CD14-positive monocyte (primary cell): ENCODE data around the gene SLC25A33. TPM values are rescaled to one million over a fixed set of nuclear protein-coding genes. Genes with fewer than 3 reads are reported as not detected.

Source experiments
- DNase-seq, 3 donors: peaks; one replicate each; pipeline ENCODE4 v3.0.0-alpha.2; 2011 to 2022
- H2AFZ ChIP-seq: 2 replicates; pipeline ENCODE4 v1.6.0; 2012; ENCODE audit warnings: mild to moderate bottlenecking, low read depth, low read length, inconsistent platforms; ENCODE audit not compliant: insufficient read depth, poor library complexity, severe bottlenecking
- H3K27ac ChIP-seq, 2 donors: 1 replicate in 1 of 2; 2 replicates in 1 of 2; pipeline ENCODE4 v1.5.1; 2012 to 2013; ENCODE audit warnings: low read length in 2 of 2, control low read depth in 1 of 2, inconsistent platforms in 1 of 2, low read depth in 1 of 2, mild to moderate bottlenecking in 1 of 2
- H3K27me3 ChIP-seq, 2 donors: one replicate each; pipeline versions ENCODE4 v1.6.0 to v1.6.1; 2011 to 2013; ENCODE audit warnings: low read length in 2 of 2; ENCODE audit not compliant: control insufficient read depth in 2 of 2, insufficient read depth in 2 of 2
- H3K36me3 ChIP-seq, 2 donors: replicated peaks in 1 of 2; 1 replicate in 1 of 2; 2 replicates in 1 of 2; pipeline versions ENCODE4 v1.5.1 to v1.6.1; 2012 to 2013; ENCODE audit warnings: low read length in 2 of 2, control low read depth in 1 of 2, inconsistent platforms in 1 of 2, mild to moderate bottlenecking in 1 of 2; ENCODE audit not compliant: insufficient read depth in 2 of 2, control insufficient read depth in 1 of 2
- H3K4me1 ChIP-seq, 2 donors: 1 replicate in 1 of 2; 2 replicates in 1 of 2; pipeline versions ENCODE4 v1.5.1 to v1.6.1; 2012 to 2013; ENCODE audit warnings: low read length in 2 of 2, control low read depth in 1 of 2, inconsistent platforms in 1 of 2, mild to moderate bottlenecking in 1 of 2, moderate library complexity in 1 of 2; ENCODE audit not compliant: insufficient read depth in 2 of 2, control insufficient read depth in 1 of 2
- H3K4me2 ChIP-seq: replicated peaks from 2 replicates; pipeline ENCODE3; 2012; ENCODE audit warnings: low read length, moderate library complexity, mild to moderate bottlenecking; ENCODE audit not compliant: poor library complexity, severe bottlenecking; ENCODE audit errors: extremely low read depth
- H3K4me3 ChIP-seq, 3 experiments: fragments of 200-600 bp in 1 of 3; sonication (generic) in 1 of 3; replicated peaks in 1 of 3; 1 replicate in 2 of 3; 2 replicates in 1 of 3; pipeline ENCODE4 v1.5.1; 2011 to 2013; ENCODE audit warnings: low read length in 3 of 3, mild to moderate bottlenecking in 3 of 3, control low read depth in 2 of 3, low read depth in 2 of 3, inconsistent platforms in 1 of 3, moderate library complexity in 1 of 3
- H3K79me2 ChIP-seq: 2 replicates; pipeline ENCODE4 v1.6.0; 2012; ENCODE audit warnings: mild to moderate bottlenecking, control low read depth, inconsistent platforms, low read length, moderate library complexity; ENCODE audit not compliant: insufficient read depth
- H3K9ac ChIP-seq: 2 replicates; pipeline ENCODE4 v1.6.0; 2017; ENCODE audit warnings: low read length, mild to moderate bottlenecking; ENCODE audit not compliant: insufficient read depth, poor library complexity, severe bottlenecking
- H3K9me3 ChIP-seq, 2 donors: replicated peaks in 1 of 2; 1 replicate in 1 of 2; 2 replicates in 1 of 2; pipeline versions ENCODE4 v1.5.1 to v1.6.1; 2012 to 2013; ENCODE audit warnings: low read length in 2 of 2, control low read depth in 1 of 2; ENCODE audit not compliant: control insufficient read depth in 1 of 2, insufficient read depth in 1 of 2
- H4K20me1 ChIP-seq: 2 replicates; pipeline ENCODE4 v1.6.0; 2012; ENCODE audit warnings: mild to moderate bottlenecking, low read length, control low read depth, moderate library complexity; ENCODE audit not compliant: insufficient read depth
- H3K27ac Mint-ChIP-seq, 7 donors: one replicate each; pipeline ENCODE4 v1.8.0; 2020; ENCODE audit warnings: mild to moderate bottlenecking in 7 of 7, mixed read lengths in 7 of 7, moderate library complexity in 6 of 7, inconsistent platforms in 2 of 7
- H3K27me3 Mint-ChIP-seq, 3 donors: one replicate each; pipeline ENCODE4 v1.8.0; 2021 to 2022; ENCODE audit warnings: low read depth in 3 of 3, mild to moderate bottlenecking in 3 of 3, mixed read lengths in 3 of 3, moderate library complexity in 3 of 3, inconsistent platforms in 1 of 3
- H3K36me3 Mint-ChIP-seq, 2 donors: one replicate each; pipeline ENCODE4 v1.8.0; 2020; ENCODE audit warnings: mixed read lengths in 2 of 2, inconsistent platforms in 1 of 2, mild to moderate bottlenecking in 1 of 2
- H3K4me1 Mint-ChIP-seq: one replicate; pipeline ENCODE4 v1.8.0; 2020; ENCODE audit warnings: mild to moderate bottlenecking, mixed read lengths
- H3K4me3 Mint-ChIP-seq, 2 donors: one replicate each; pipeline ENCODE4 v1.8.0; 2020; ENCODE audit warnings: mild to moderate bottlenecking in 2 of 2, mixed read lengths in 2 of 2, moderate library complexity in 1 of 2
- H3K9me3 Mint-ChIP-seq, 7 donors: one replicate each; pipeline ENCODE4 v1.8.0; 2020 to 2022; ENCODE audit warnings: mixed read lengths in 7 of 7, mild to moderate bottlenecking in 6 of 7, moderate library complexity in 6 of 7, inconsistent platforms in 2 of 7
- WGBS: methylation state at CpG from one replicate; pipeline ENCODE4 v1.1.5; 2013; ENCODE audit warnings: missing lambda C conversion rate; ENCODE audit not compliant: insufficient coverage; 5-methylcytosine and 5-hydroxymethylcytosine counted together
- intact Hi-C, 2 donors: fragments of 100-400 bp; cut with micrococcal nuclease; formaldehyde crosslinking; loops; one replicate each; pipeline versions ENCODE4 v1.15.0 to v1.15.1; 2023
- polyA plus RNA-seq, 3 donors: library from polyadenylated mRNA; depleted of rRNA in 1 of 3; unstranded in 2 of 3; stranded (reverse) in 1 of 3; fragments of 300-500 nt in 2 of 3; fragments of >200 nt in 1 of 3; fragmentation: Illumina TruSeq in 2 of 3; gene quantifications; 1 replicate in 2 of 3; 2 replicates in 1 of 3; pipeline ENCODE4 v1.2.3, GENCODE V29; 2012 to 2021
- TF ChIP-seq, protein P1 (sequence below): fragments of 200-600 bp; IDR thresholded peaks from one replicate; pipeline ENCODE4 v1.8.0; 2022; ENCODE audit warnings: antibody characterized with exemption, mild to moderate bottlenecking

The SLC25A33 gene
- polyA plus RNA-seq, 3 donors: 2.3 to 6.4 (median 4.4) TPM

DNA sequence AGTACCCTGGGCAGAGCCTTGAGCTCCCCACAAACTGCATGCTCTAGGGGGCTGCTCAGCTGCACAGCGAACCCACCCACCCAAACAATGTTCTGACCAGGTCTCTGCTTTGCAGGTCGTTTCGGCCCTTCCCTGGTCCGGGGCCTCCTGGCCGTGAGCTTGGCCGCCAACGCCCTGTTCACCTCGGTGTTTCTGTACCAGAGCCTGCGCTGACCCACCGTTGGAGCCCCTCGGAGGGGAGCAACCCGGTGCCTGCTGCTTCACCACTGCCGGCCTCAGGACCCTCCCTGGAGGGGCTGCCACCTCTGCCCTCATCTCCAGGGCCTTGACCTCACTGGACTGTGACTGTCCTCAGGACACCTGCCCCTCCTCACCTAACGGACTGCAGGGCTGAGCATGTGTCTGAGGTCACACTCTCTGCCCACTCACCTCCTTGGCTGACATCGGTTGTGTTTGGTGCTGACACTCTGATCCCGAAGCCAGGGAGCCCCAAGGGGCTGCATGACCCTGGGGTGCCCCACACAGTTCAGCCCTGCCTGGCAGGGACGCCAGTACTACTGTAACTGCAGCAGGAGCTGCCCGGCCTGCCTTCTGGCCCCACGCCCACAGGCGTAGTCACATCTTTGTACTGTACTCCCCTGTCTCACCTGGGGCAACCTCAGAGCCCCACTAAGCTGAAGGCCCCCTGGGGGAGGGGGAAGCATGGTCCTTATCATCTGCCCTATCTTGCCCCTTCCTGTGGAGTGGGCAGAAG, 73.8 kb downstream of the SLC25A33 start:
- Histone ChIP-seq H3K9me3 (no peaks in the 10 kb centered on the region), H3K4me2 (no peak overlapping the region), H3K27me3 (no peaks in the 10 kb centered on the region), H4K20me1 (no peaks in the 10 kb centered on the region), H3K4me3 (no peak overlapping the region), H3K4me1 (no peaks in the 10 kb centered on the region), H3K9ac (no peak overlapping the region), H3K79me2 (no peaks in the 10 kb centered on the region), H2AFZ (no peak overlapping the region), H3K27ac (no peak overlapping the region), H3K36me3 (peaks cover 10 to 34% of the 10 kb centered on the region in 2 donors)
- Mint-ChIP-seq H3K36me3 (peaks cover 16 to 44% of the 10 kb centered on the region in 2 donors), H3K4me1 (peaks cover 2% of the 10 kb centered on the region), H3K27me3 (peaks cover 2 to 3% (median 2%) of the 10 kb centered on the region in 3 donors), H3K4me3 (no peak overlapping the region), H3K27ac (no peak overlapping the region), H3K9me3 (no peaks in the 10 kb centered on the region)
- TF ChIP-seq, protein P1, sequence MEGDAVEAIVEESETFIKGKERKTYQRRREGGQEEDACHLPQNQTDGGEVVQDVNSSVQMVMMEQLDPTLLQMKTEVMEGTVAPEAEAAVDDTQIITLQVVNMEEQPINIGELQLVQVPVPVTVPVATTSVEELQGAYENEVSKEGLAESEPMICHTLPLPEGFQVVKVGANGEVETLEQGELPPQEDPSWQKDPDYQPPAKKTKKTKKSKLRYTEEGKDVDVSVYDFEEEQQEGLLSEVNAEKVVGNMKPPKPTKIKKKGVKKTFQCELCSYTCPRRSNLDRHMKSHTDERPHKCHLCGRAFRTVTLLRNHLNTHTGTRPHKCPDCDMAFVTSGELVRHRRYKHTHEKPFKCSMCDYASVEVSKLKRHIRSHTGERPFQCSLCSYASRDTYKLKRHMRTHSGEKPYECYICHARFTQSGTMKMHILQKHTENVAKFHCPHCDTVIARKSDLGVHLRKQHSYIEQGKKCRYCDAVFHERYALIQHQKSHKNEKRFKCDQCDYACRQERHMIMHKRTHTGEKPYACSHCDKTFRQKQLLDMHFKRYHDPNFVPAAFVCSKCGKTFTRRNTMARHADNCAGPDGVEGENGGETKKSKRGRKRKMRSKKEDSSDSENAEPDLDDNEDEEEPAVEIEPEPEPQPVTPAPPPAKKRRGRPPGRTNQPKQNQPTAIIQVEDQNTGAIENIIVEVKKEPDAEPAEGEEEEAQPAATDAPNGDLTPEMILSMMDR: no peak
- no peak for DNase-seq
- intact Hi-C loops: no loop called here
- 95% methylated on average over 16 of the region's 20 CpGs for WGBS

DNA sequence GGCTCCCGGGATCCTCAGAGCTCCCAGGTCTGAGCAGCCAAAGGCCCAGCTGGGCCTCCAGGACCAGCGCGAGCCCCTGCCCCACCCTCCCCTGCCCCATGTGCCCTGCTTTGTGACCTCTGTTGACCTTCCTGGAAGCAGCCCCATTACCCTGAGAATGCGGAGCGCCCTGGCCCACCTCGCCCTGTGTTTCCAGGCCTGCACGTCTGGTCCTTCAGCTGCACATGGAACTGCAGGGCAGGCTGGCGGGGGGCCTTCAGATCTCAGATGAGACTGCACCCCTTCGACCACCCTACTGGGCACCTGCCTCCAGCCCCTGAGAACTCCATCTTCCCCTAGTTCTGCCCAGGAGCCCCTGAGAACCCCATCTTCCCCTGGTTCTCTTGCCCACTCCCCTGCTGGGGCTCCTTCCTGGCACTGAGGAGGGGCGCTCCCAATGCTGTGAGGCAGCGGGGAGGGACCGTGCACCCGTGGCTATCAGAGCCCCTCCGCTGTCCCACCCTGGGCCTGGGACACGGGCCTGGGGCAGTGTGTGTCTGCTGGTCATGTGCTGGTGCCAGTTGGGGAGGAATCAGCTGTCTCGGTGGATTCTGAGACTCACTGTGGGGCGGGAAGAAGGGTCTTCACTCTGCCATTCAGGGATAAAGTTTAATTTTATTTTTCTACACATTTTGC, 74.5 kb downstream of the SLC25A33 start:
- Histone ChIP-seq H2AFZ (no peak overlapping the region), H3K79me2 (no peaks in the 10 kb centered on the region), H3K9ac (no peak overlapping the region), H3K4me2 (no peak overlapping the region), H3K4me3 (no peak overlapping the region), H4K20me1 (no peaks in the 10 kb centered on the region), H3K27me3 (no peaks in the 10 kb centered on the region), H3K9me3 (no peaks in the 10 kb centered on the region), H3K36me3 (peaks cover 10 to 28% of the 10 kb centered on the region in 2 donors), H3K4me1 (no peaks in the 10 kb centered on the region), H3K27ac (no peak overlapping the region)
- Mint-ChIP-seq H3K27ac (peak overlapping the region in 2 of 7 donors; percentile 19 to 35), H3K4me1 (peaks cover 2% of the 10 kb centered on the region), H3K27me3 (peaks cover 2 to 6% (median 4%) of the 10 kb centered on the region in 3 donors), H3K36me3 (peaks cover 16 to 42% of the 10 kb centered on the region in 2 donors), H3K4me3 (no peak overlapping the region), H3K9me3 (no peaks in the 10 kb centered on the region)
- WGBS: 95% methylated on average over 14 of the region's 17 CpGs
- TF ChIP-seq, protein P1: no peak
- DNase-seq: no peak
- intact Hi-C loops: no loop called here
